Skeletal muscle satellite cell (primary cell): Measurements from ENCODE around the gene ADSL.

ENCODE experiments used
- H3K27me3 ChIP-seq: 2 replicates; pipeline ENCODE4 v1.7.0; 2013; ENCODE audit warnings: low read length; ENCODE audit not compliant: control insufficient read depth, insufficient read depth
- H3K36me3 ChIP-seq: 2 replicates; pipeline ENCODE4 v1.7.0; 2013; ENCODE audit warnings: mild to moderate bottlenecking, control low read depth, low read length; ENCODE audit not compliant: insufficient read depth
- H3K4me1 ChIP-seq: 2 replicates; pipeline ENCODE4 v1.7.0; 2013; ENCODE audit warnings: low read length; ENCODE audit not compliant: control insufficient read depth, insufficient read depth
- H3K4me2 ChIP-seq: 2 replicates; pipeline ENCODE4 v1.7.0; 2013; ENCODE audit warnings: mild to moderate bottlenecking, low read length
- H3K4me3 ChIP-seq: 2 replicates; pipeline ENCODE4 v1.7.0; 2013; ENCODE audit warnings: low read length
- H3K9ac ChIP-seq: 2 replicates; pipeline ENCODE4 v1.7.0; 2013; ENCODE audit warnings: mild to moderate bottlenecking, low read depth, low read length, moderate library complexity
- H3K9me3 ChIP-seq: replicated peaks from 2 replicates; pipeline ENCODE4 v1.7.0; 2013; ENCODE audit warnings: mild to moderate bottlenecking, control low read depth, low read length

The ADSL gene

DNA sequence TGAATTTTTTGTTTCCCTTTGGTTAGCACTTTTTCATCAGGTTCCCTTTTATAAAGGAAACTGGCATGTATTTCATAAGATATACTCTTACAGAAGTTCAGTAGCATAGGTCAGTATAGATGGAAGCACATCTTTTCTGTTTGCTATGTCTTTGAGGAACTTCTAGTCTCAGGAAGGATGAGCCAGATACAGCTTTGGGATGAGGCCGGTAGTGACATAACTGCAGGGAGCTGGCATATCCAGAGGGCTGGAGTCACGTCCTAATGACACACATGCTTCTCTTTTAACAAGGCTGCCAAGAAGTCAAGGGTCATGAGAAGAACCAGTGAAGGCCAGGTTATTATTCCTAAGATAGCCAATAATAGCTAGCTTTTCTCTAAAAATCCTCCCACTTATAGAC is 33.3 kb upstream of the ADSL start:
- peaks cover 75% of the 10 kb centered on the region for H3K36me3 ChIP-seq
- no peaks in the 10 kb centered on the region for H3K9me3 ChIP-seq
- H3K4me1 ChIP-seq, result peaks cover 3% of the 10 kb centered on the region
- no peak overlapping the region for H3K4me2 ChIP-seq
- no peak overlapping the region for H3K9ac ChIP-seq
- no peak overlapping the region for H3K4me3 ChIP-seq
- H3K27me3 ChIP-seq, result no peaks in the 10 kb centered on the region

DNA sequence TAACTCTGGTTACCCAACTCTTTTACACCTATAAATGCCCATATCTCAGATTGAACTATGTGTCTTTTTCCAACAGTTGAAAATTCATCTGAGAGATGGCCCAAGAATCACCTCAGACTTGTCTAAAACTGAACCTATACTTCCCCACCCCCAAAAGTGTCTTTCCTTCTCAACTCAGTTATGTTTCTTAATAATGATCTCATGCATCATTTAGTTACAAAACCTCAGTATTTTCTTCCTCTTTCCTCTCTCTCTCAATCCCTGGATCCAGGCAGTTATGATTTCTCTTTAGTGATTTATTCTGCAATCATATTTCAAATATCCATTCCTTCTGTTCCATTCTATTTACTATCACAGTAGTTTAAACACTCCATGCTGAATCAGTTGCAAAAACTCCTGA is 32.3 kb upstream of the ADSL start:
- Histone ChIP-seq H3K9ac (no peak overlapping the region), H3K4me3 (no peak overlapping the region), H3K9me3 (no peaks in the 10 kb centered on the region), H3K4me1 (peaks cover 3% of the 10 kb centered on the region), H3K36me3 (peaks cover 68% of the 10 kb centered on the region), H3K27me3 (no peaks in the 10 kb centered on the region), H3K4me2 (no peak overlapping the region)

DNA sequence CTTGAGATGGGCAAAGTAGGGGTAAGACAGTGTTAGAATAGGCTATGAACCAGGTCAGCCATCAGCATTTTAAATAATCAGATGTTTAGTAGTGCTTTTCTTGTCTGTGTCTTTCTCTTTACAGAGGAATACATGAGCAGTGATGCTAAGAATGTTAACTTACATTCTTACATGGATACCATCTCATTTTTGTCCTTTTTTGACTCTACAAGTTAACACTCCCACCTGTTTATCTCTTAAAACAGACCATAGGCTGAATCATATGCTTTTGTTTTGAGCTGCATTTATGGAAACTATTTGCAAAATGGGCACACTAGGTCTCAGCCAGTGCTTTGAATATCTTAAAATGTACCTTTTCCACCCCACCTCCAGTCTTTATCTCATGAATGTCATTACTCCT is 25.6 kb upstream of the ADSL start:
- Histone ChIP-seq H3K4me3 (no peak overlapping the region), H3K4me1 (no peaks in the 10 kb centered on the region), H3K9ac (no peak overlapping the region), H3K9me3 (no peaks in the 10 kb centered on the region), H3K36me3 (peaks cover 62% of the 10 kb centered on the region), H3K4me2 (no peak overlapping the region), H3K27me3 (no peaks in the 10 kb centered on the region)

DNA sequence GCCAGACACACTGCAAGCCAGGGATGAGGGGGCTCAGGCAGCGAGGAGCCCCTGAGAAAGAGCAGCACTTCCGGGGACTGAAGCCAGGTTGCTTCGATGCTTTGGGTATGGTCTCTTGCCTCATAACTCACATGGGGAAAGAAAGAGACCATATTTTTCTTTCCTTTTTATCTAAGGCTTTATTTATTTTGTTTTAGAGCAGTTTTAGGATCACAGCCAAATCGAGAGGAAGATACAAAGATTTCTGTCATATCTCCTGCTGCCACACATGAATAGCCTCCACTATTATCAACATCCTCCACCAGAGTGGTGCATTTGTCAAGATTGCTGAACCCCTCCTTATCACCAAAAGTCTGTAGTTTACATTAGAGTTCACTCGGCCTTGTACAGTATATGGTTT is 24.3 kb upstream of the ADSL start:
- Histone ChIP-seq H3K9me3 (no peaks in the 10 kb centered on the region), H3K27me3 (no peaks in the 10 kb centered on the region), H3K9ac (no peak overlapping the region), H3K4me3 (no peak overlapping the region), H3K4me2 (no peak overlapping the region), H3K36me3 (peaks cover 52% of the 10 kb centered on the region), H3K4me1 (peaks cover 5% of the 10 kb centered on the region)

DNA sequence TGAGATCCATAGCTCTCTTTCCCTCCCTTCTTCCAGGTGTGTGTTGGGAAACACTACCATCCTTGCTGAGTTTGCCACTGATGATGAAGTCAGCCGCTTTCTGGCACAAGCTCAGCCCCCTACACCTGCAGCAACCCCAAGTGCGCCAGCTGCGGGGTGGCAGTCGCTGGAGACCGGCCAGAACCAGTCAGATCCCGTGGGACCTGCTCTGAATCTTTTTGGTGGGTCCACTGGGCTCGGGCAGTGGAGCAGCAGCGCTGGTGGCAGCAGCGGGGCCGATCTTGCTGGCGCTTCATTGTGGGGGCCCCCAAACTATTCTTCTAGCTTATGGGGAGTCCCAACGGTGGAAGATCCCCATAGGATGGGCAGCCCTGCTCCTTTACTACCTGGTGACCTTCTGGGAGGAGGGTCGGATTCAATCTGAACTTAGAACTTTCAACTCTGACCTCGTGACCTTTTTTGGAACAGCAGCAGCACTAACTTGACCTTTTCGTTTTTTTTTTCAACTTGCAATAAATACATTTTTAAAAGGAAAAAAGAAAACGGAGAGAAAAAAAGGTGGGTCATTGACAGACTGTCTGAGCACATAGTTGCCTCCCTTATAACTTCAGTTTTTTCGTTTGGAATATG is 23.4 kb upstream of the ADSL start:
- H3K4me2 ChIP-seq, result no peak overlapping the region
- H3K4me3 ChIP-seq, result no peak overlapping the region
- H3K4me1 ChIP-seq, result peaks cover 12% of the 10 kb centered on the region
- H3K9ac ChIP-seq, result no peak overlapping the region
- H3K36me3 ChIP-seq, result peaks cover 46% of the 10 kb centered on the region
- H3K9me3 ChIP-seq, result no peaks in the 10 kb centered on the region
- H3K27me3 ChIP-seq, result no peaks in the 10 kb centered on the region

DNA sequence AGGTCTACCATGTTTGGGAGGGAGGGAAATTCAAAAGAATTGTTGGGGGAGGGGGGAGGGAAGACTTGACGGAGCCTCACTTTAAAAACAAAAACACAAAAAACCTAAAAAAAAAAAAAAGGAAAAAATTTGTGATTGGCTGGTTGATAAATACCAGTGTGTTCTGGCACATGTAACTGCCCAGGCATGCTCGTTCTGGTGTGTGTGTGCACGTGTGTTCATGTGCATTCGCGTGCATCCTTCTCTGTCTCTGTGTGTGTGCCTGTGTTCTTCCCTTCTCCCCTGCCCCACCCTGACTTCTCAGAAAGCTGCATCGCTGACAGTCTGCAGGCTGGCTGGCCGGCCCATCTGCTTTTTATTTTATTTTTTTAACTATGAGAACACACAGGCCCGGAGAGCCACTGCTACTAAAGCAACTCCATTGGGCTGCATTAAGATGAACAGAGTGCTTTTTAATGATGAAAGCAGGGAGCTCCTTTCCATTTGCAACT is 22.6 kb upstream of the ADSL start:
- Histone ChIP-seq H3K36me3 (peaks cover 45% of the 10 kb centered on the region), H3K4me3 (no peak overlapping the region), H3K9ac (no peak overlapping the region), H3K27me3 (no peaks in the 10 kb centered on the region), H3K4me1 (peaks cover 12% of the 10 kb centered on the region), H3K4me2 (no peak overlapping the region), H3K9me3 (no peaks in the 10 kb centered on the region)

DNA sequence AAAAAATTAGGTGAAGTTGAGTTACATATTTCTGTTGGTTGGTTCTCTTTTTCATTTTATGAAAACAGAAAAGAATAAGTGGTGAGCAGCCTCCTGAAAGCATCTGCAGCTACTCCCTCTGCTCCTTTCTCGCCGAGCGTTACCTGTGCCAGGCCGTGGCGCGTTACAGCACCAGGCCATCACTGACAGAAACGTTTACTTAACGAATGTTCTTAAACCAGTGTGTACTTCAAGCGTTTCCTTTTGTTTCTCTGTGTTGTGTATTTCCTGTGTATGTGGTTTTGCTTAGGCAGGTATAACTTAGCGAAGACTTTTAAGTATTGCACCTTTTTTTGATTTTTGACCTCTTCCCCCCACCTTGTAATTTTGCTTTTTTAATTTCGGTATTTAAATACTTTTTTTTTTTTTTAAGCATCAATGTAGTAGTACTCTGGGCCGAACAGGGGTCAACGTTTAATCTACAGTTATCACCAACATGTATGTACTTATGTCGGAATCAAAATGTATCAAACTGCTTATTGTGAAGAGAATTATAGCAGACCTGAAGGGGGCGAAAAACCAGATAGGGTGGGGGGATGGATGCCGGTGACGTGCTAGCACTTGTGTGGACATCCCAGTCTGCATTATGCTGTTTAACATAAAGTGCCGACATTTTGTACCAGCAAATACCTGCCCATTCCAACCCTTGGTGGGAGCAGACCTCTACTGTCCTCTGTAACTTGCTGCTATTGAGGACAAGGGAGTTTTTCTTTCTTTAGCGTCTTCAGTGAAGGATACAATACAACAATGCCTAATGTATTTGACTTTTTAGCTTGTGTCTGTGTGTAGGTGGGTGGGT is 21.6 kb upstream of the ADSL start:
- Histone ChIP-seq H3K4me2 (no peak overlapping the region), H3K4me1 (peaks cover 12% of the 10 kb centered on the region), H3K4me3 (no peak overlapping the region), H3K9me3 (no peaks in the 10 kb centered on the region), H3K27me3 (no peaks in the 10 kb centered on the region), H3K36me3 (peaks cover 52% of the 10 kb centered on the region), H3K9ac (no peak overlapping the region)

DNA sequence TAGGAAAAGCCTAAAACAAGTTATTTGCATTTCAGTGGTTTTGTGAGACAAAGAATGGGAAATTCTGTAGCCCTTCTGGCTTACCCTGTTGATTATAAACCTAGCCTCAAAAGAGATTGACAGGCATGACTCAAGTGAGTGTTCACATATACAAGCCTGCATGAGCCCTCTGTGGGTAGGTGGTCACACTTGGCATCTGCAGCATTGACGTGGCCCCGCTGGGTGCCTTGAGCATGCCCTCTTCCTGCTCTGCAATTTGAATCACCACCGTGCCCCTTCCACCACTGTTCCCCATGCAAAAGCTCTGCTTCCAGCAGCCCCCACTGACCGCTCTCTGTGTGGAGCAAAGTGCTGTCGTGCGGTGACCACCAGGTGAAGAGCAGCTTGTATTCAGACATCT is 21.0 kb upstream of the ADSL start:
- Histone ChIP-seq H3K9me3 (no peaks in the 10 kb centered on the region), H3K4me2 (no peak overlapping the region), H3K36me3 (peaks cover 52% of the 10 kb centered on the region), H3K4me3 (no peak overlapping the region), H3K4me1 (peaks cover 12% of the 10 kb centered on the region), H3K27me3 (no peaks in the 10 kb centered on the region), H3K9ac (no peak overlapping the region)

DNA sequence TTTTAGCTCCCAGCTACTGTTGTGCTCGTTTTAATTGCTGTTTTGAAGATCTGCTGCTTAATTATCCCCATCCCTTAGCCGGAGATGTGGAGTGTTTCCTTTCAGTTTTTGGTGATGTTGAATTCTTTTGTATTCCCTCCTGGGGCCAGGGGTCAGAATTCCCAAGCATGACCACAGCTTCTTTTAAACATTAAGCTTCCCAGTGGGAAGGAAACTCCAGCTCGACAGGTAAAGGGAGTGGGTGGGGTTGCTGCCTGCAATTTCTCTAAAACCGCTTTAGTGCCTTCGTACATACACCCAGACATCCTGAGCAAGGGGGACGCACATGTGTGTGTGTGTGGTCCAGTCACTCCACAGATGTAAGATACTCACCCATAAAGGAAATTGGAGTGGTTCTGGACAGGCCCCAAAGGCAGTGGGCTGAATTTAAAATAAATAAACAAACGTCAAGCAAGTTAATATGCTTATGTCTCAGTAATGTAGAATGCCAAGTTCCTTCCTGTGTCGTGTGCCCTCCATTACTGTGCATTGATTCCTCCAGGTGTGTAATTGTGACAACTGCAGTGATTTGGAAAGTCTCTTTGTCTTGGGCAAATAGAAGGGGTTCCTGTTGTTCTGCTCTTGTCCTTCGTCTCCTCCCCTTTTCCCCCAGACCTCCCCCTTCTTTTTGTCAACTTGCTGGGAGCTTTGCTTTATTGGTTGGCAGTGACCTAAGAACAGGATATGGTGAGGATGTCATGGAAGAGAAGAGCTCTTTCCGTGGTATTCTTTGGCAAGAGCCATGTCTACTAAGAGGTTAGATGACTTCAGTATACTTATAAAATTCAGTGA is 19.2 kb upstream of the ADSL start:
- H3K27me3 ChIP-seq, result no peaks in the 10 kb centered on the region
- H3K4me1 ChIP-seq, result peaks cover 12% of the 10 kb centered on the region
- peaks cover 34% of the 10 kb centered on the region for H3K36me3 ChIP-seq
- H3K4me3 ChIP-seq, result no peak overlapping the region
- no peaks in the 10 kb centered on the region for H3K9me3 ChIP-seq
- no peak overlapping the region for H3K9ac ChIP-seq
- H3K4me2 ChIP-seq, result peak overlapping the region; percentile 40

DNA sequence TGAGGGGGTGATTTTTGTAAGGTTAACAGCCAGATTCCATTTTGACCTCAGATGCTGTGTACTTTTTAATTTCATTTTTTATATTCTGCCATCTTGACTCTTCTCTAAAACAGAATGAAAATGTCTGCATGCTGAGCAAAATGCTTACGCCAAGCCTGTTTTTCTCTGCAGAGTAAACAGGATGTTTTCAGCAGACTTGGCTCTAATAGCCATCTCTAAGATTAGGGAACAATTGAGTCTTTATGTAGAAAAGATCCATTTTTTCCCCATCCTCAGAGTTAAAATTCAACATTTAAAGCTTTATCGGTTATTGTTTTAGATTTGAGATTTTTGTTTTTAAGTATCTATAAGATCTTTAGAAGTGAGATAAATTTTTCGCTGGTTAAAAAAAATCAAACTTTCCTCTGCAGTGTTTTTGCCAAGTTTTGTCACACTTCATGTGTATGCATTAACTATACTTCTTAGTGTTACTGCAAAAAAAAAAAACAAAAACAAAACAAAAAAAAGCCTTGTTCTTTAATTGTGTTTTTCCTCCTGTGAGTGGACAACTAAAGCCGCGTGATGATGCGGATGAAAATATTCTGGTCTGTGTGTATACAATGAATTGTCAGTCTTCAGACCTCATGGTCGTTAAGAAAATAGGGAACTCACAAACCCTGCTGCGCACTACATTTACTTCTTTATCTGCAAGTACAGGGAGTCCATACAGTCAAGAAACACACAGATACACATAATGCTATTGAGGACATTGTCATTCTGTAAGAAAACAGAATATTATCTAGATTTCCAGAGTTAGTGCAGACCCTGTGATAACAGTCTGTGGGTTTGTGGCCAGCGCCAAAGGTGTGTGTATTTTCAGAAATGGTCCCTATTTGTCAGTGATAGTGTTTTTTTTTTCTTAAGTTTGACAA is 17.5 kb upstream of the ADSL start:
- Histone ChIP-seq H3K9me3 (no peaks in the 10 kb centered on the region), H3K27me3 (no peaks in the 10 kb centered on the region), H3K4me3 (no peak overlapping the region), H3K4me2 (no peak overlapping the region), H3K9ac (no peak overlapping the region), H3K4me1 (peaks cover 12% of the 10 kb centered on the region), H3K36me3 (peaks cover 27% of the 10 kb centered on the region)
